ENCODE data around the gene SMIM5. TPM values are rescaled to one million over a fixed set of nuclear protein-coding genes. Genes with fewer than 3 reads are reported as not detected.

Gene SMIM5
- polyA plus RNA-seq, 1 donor (not counting 4 experiments of a cell fraction or from before 2014, with no cell fraction given), result 0.24 TPM

DNA sequence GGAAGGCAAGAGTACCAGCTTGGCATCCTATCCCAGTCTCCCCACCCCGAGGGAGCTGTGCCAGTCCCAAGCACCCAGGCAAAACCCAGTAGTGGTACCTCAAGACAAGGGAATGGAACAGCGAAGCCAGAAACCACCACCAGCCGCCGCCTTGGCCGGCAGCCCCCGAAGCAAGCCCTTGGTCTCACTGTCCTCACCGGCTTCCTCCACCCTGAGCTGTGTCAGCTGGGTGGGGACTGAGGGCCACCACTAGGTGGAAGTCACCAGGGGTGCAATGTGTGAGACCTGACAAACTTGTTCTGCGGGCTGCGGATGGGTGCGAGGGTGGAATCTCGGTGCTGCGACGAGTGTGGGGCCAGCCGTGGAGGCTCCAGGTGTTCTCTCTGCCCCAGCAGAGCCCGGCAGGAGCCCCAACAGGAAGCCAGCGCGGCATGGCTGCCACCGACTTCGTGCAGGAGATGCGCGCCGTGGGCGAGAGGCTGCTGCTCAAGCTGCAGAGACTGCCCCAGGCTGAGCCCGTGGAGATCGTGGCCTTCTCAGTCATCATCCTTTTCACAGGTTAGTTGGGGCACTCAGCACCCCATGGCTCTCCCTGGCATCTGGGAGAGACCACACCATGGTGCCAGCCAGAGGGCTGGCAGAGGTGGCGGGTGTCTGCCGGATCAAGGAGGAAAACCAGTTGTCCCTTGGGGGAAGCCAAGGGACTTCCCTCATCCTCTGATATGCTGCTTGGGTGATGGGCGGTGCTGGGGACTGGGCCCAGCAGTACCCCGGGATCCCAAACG is 6.7 kb downstream of the SMIM5 start:
- FAIRE-seq, result no peak
- dilution Hi-C loops (cut with MboI; ENCODE audit: extremely low pct_ligation_motif_present, low sequenced_read_pairs), result no loop called here
- no peaks in the 10 kb centered on the region for H3K9me3 ChIP-seq (ENCODE audit: control insufficient read depth, low read depth, low read length)
- H3K27ac ChIP-seq (ENCODE audit: control insufficient read depth, insufficient read depth, low read length), result no peak overlapping the region
- no peak overlapping the region for H3K4me3 ChIP-seq (ENCODE audit: control insufficient read depth in 2 of 3, extremely low read depth in 1 of 3, insufficient read depth in 2 of 3, low read depth in 1 of 3, low read length in 3 of 3)
- no peak overlapping the region for H3K9ac ChIP-seq (ENCODE audit: control insufficient read depth, extremely low read depth, insufficient read depth, low read length)
- H3K27me3 ChIP-seq (ENCODE audit: control insufficient read depth, extremely low read depth, insufficient read depth, low read length), result no peaks in the 10 kb centered on the region
- H2AFZ ChIP-seq (ENCODE audit: control insufficient read depth, low read length), result no peak overlapping the region
- H3K79me2 ChIP-seq (ENCODE audit: control insufficient read depth, insufficient read depth, low read length), result no peaks in the 10 kb centered on the region
- no peak overlapping the region for H3K4me2 ChIP-seq (ENCODE audit: control insufficient read depth, extremely low read depth, insufficient read depth, low read depth, low read length)
- no peaks in the 10 kb centered on the region for H3K9me1 ChIP-seq (ENCODE audit: control insufficient read depth, extremely low read depth, insufficient read depth, low read length)
- DNase-seq (ENCODE audit: low read depth, low spot score), result no peak
- H3K36me3 ChIP-seq (ENCODE audit: control insufficient read depth in 2 of 2, extremely low read depth in 1 of 2, insufficient read depth in 2 of 2, low read length in 2 of 2), result peaks cover 0 to 18% of the 10 kb centered on the region in 2 experiments
- peaks cover 32% of the 10 kb centered on the region for H3K4me1 ChIP-seq (ENCODE audit: control insufficient read depth, extremely low read depth, insufficient read depth, low read length)
- TF ChIP-seq, protein P1, sequence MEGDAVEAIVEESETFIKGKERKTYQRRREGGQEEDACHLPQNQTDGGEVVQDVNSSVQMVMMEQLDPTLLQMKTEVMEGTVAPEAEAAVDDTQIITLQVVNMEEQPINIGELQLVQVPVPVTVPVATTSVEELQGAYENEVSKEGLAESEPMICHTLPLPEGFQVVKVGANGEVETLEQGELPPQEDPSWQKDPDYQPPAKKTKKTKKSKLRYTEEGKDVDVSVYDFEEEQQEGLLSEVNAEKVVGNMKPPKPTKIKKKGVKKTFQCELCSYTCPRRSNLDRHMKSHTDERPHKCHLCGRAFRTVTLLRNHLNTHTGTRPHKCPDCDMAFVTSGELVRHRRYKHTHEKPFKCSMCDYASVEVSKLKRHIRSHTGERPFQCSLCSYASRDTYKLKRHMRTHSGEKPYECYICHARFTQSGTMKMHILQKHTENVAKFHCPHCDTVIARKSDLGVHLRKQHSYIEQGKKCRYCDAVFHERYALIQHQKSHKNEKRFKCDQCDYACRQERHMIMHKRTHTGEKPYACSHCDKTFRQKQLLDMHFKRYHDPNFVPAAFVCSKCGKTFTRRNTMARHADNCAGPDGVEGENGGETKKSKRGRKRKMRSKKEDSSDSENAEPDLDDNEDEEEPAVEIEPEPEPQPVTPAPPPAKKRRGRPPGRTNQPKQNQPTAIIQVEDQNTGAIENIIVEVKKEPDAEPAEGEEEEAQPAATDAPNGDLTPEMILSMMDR (optimal IDR thresholded peaks at IDR 0.05 in 1 of 3, IDR thresholded peaks at IDR 0.05 in 1 of 3, conservative IDR thresholded peaks at IDR 0.05 in 1 of 3; ENCODE audit: extremely low read depth in 1 of 3, insufficient read depth in 2 of 3, low read length in 3 of 3), result peak in 2 of 3 experiments; percentile 25 to 26
- TF ChIP-seq EZH2 (IDR thresholded peaks at IDR 0.05; ENCODE audit: low read length), result no peak
- no peaks in the 10 kb centered on the region for H4K20me1 ChIP-seq (ENCODE audit: control insufficient read depth, extremely low read depth, insufficient read depth, low read length)

DNA sequence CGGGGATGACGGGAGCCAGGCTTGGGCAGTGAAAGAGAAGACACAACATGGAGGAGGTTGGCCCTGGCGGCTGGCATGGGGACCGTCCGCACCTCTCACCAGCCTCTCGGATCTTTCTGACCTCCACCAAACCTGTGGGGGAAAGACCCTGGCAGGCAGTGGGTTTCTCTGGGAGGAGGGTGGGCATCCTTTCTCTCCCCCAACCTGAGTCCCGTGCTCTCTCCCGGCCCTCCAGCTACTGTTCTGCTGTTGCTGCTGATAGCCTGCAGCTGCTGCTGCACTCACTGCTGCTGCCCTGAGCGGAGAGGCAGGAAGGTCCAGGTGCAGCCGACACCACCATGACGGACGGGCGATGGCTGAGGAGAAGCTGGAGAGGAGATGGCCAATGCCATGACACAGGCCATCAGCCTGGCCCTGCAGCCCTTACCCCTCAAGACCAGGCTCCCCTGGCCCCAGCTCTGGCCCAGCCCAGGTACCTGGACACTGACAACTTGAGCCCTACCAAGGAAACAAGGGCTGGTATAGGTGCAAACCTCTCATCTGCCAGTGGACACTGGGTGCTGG is 7.4 kb downstream of the SMIM5 start:
- dilution Hi-C loops (cut with MboI; ENCODE audit: extremely low pct_ligation_motif_present, low sequenced_read_pairs), result no loop called here
- Histone ChIP-seq H3K27me3 (ENCODE audit: control insufficient read depth, extremely low read depth, insufficient read depth, low read length) (no peaks in the 10 kb centered on the region), H3K9me1 (ENCODE audit: control insufficient read depth, extremely low read depth, insufficient read depth, low read length) (no peaks in the 10 kb centered on the region), H4K20me1 (ENCODE audit: control insufficient read depth, extremely low read depth, insufficient read depth, low read length) (no peaks in the 10 kb centered on the region), H3K79me2 (ENCODE audit: control insufficient read depth, insufficient read depth, low read length) (no peaks in the 10 kb centered on the region), H3K36me3 (ENCODE audit: control insufficient read depth in 2 of 2, extremely low read depth in 1 of 2, insufficient read depth in 2 of 2, low read length in 2 of 2) (peaks cover 0 to 18% of the 10 kb centered on the region in 2 experiments), H2AFZ (ENCODE audit: control insufficient read depth, low read length) (no peak overlapping the region), H3K4me3 (ENCODE audit: control insufficient read depth in 2 of 3, extremely low read depth in 1 of 3, insufficient read depth in 2 of 3, low read depth in 1 of 3, low read length in 3 of 3) (no peak overlapping the region), H3K9me3 (ENCODE audit: control insufficient read depth, low read depth, low read length) (no peaks in the 10 kb centered on the region), H3K4me1 (ENCODE audit: control insufficient read depth, extremely low read depth, insufficient read depth, low read length) (peaks cover 39% of the 10 kb centered on the region), H3K27ac (ENCODE audit: control insufficient read depth, insufficient read depth, low read length) (no peak overlapping the region), H3K9ac (ENCODE audit: control insufficient read depth, extremely low read depth, insufficient read depth, low read length) (no peak overlapping the region), H3K4me2 (ENCODE audit: control insufficient read depth, extremely low read depth, insufficient read depth, low read depth, low read length) (no peak overlapping the region)
- DNase-seq (ENCODE audit: low read depth, low spot score), result no peak
- TF ChIP-seq, protein P1 (optimal IDR thresholded peaks at IDR 0.05 in 1 of 3, IDR thresholded peaks at IDR 0.05 in 1 of 3, conservative IDR thresholded peaks at IDR 0.05 in 1 of 3; ENCODE audit: extremely low read depth in 1 of 3, insufficient read depth in 2 of 3, low read length in 3 of 3), result no peak
- TF ChIP-seq EZH2 (IDR thresholded peaks at IDR 0.05; ENCODE audit: low read length), result no peak
- no peak for FAIRE-seq

Data from keratinocyte (primary cell).